ENCODE data around the gene NR2F6.

Gene NR2F6

DNA sequence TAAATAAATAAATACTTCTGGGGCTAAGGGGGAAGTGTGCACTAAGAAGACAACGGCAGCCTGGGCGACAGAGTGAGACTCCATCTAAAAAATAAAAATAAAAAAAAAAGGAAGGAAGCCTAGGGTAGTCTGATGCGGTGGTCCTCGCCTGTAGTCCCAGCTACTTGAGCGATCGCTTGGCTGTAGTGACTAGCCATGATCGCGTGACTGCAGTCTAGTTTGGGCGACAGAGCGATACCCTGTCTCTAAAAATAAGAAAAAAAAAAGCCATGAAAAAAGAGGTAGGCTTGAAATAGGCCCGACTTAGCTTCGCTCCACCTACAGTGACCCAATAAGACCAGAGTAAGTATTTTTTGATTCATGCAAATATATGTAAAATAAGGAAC, 20.9 kb upstream of the NR2F6 start:
- Histone ChIP-seq H3K27ac (ENCODE audit: extremely low read depth, low read depth, low read length) (no peak overlapping the region), H3K36me3 (ENCODE audit: control insufficient read depth in 2 of 2, insufficient read depth in 1 of 2, low read length in 2 of 2) (peaks cover 8 to 18% of the 10 kb centered on the region in 2 experiments; a peak in 2 of 3 replicates), H3K9me3 (ENCODE audit: control insufficient read depth, insufficient read depth, low read depth, low read length) (no peaks in the 10 kb centered on the region), H3K4me1 (ENCODE audit: control insufficient read depth, insufficient read depth, low read length) (no peaks in the 10 kb centered on the region), H3K4me3 (ENCODE audit: low read depth, low read length) (no peak overlapping the region)
- ChIA-PET POLR2A (interaction anchor here (0.6 to 2.5 kb wide), 22 partner anchors 9 to 681 kb away, joined by 3 to 23 read pairs (median 4); partner anchors contain the start of genes ABHD8, ANKLE1, CCDC124 and DDA1), CTCF (interaction anchor here (0.6 to 5.5 kb wide), 6 partner anchors 8 to 290 kb away, joined by 3 to 37 read pairs (median 6); partner anchors contain the start of genes ANKLE1, HAUS8 and MYO9B)
- no peak for TF ChIP-seq ZNF837 (tag by site-specific recombination; IDR thresholded peaks at IDR 0.05)
- TF ChIP-seq ZNF335 (tag by site-specific recombination; conservative IDR thresholded peaks at IDR 0.05) = peak; percentile 61

- Histone ChIP-seq H3K4me3 (ENCODE audit: low read depth, low read length) (no peak overlapping the region), H3K9me3 (ENCODE audit: control insufficient read depth, insufficient read depth, low read depth, low read length) (no peaks in the 10 kb centered on the region), H3K36me3 (ENCODE audit: control insufficient read depth in 2 of 2, insufficient read depth in 1 of 2, low read length in 2 of 2) (peaks cover 6 to 12% of the 10 kb centered on the region in 2 experiments; a peak in 2 of 3 replicates), H3K4me1 (ENCODE audit: control insufficient read depth, insufficient read depth, low read length) (no peaks in the 10 kb centered on the region), H3K27ac (ENCODE audit: extremely low read depth, low read depth, low read length) (no peak overlapping the region)
- no peak for TF ChIP-seq RBAK (tag by site-specific recombination; IDR thresholded peaks at IDR 0.05)
- TF ChIP-seq ZNF529 (tag by site-specific recombination; IDR thresholded peaks at IDR 0.05; ENCODE audit: insufficient replicate concordance) = no peak
- TF ChIP-seq ZNF747 (tag by site-specific recombination; IDR thresholded peaks at IDR 0.05) = no peak
- TF ChIP-seq ZFP3 (tag by site-specific recombination; IDR thresholded peaks at IDR 0.05; ENCODE audit: low read depth) = no peak
- no peak for TF ChIP-seq ZNF629 (tag by site-specific recombination; IDR thresholded peaks at IDR 0.05)
- TF ChIP-seq ZBTB26 (tag by site-specific recombination; optimal IDR thresholded peaks at IDR 0.05) = no peak
- TF ChIP-seq ZNF221 (tag by site-specific recombination; IDR thresholded peaks at IDR 0.05; ENCODE audit: borderline replicate concordance) = no peak
- TF ChIP-seq, protein P1, sequence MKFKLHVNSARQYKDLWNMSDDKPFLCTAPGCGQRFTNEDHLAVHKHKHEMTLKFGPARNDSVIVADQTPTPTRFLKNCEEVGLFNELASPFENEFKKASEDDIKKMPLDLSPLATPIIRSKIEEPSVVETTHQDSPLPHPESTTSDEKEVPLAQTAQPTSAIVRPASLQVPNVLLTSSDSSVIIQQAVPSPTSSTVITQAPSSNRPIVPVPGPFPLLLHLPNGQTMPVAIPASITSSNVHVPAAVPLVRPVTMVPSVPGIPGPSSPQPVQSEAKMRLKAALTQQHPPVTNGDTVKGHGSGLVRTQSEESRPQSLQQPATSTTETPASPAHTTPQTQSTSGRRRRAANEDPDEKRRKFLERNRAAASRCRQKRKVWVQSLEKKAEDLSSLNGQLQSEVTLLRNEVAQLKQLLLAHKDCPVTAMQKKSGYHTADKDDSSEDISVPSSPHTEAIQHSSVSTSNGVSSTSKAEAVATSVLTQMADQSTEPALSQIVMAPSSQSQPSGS (tag by site-specific recombination; IDR thresholded peaks at IDR 0.05; ENCODE audit: low read depth) = no peak
- TF ChIP-seq ZNF701 (tag by site-specific recombination; IDR thresholded peaks at IDR 0.05) = no peak
- TF ChIP-seq ZNF10 (tag by site-specific recombination; IDR thresholded peaks at IDR 0.05) = no peak
- TF ChIP-seq PBX3 (CRISPR knock-in tag; IDR thresholded peaks at IDR 0.05) = no peak
- TF ChIP-seq ZNF549 (tag by site-specific recombination; IDR thresholded peaks at IDR 0.05) = no peak
- no peak for TF ChIP-seq ZNF426 (tag by site-specific recombination; IDR thresholded peaks at IDR 0.05)
- TF ChIP-seq SCRT2 (tag by site-specific recombination; IDR thresholded peaks at IDR 0.05) = no peak
- ChIA-PET POLR2A (interaction anchor here (0.6 to 2.5 kb wide), 5 partner anchors 29 to 725 kb away, joined by 3 to 16 read pairs (median 5); partner anchors contain the start of genes MRPL34 and OCEL1), CTCF (interaction anchor here (1.1 to 5.5 kb wide), 4 partner anchors 7 to 31 kb away, joined by 3 to 37 read pairs (median 6); partner anchors contain the start of gene ANKLE1)
Observed at GRCh38 chr19:17266026-17266425, 20.3 kb upstream of the NR2F6 start.

- H3K9me3 ChIP-seq (ENCODE audit: control insufficient read depth, insufficient read depth, low read depth, low read length) = no peaks in the 10 kb centered on the region
Observed at GRCh38 chr19:17264641-17264979, 18.9 kb upstream of the NR2F6 start, which contains the start of gene USHBP1. USHBP1 (minus strand) TSS chr19:17264745; CDS start chr19:17264299, 446 bp downstream.

More at GRCh38 chr19:17264641-17264979, 18.9 kb upstream of the NR2F6 start, which contains the start of gene USHBP1:
- Histone ChIP-seq H3K4me1 (ENCODE audit: control insufficient read depth, insufficient read depth, low read length) (no peaks in the 10 kb centered on the region), H3K27ac (ENCODE audit: extremely low read depth, low read depth, low read length) (no peak within 1 kb of the TSS), H3K36me3 (ENCODE audit: control insufficient read depth in 2 of 2, insufficient read depth in 1 of 2, low read length in 2 of 2) (peaks cover 4 to 5% of the 10 kb centered on the region in 2 experiments; a peak in 2 of 3 replicates), H3K4me3 (ENCODE audit: low read depth, low read length) (no peak within 1 kb of the TSS)
- CTCF ChIA-PET = interaction anchor here (0.6 to 5.5 kb wide), 5 partner anchors 8 to 71 kb away, joined by 3 to 37 read pairs (median 5); partner anchors contain the start of genes ANKLE1 and USE1
- POLR2A ChIA-PET = interaction anchor here (1.0 kb wide), 1 partner anchor 49 kb away, joined by 3 read pairs; the partner anchor contains the start of gene USE1
- TF ChIP-seq ZNF211 (tag by site-specific recombination; IDR thresholded peaks at IDR 0.05; ENCODE audit: low read depth) (no peak), ZNF510 (tag by site-specific recombination; IDR thresholded peaks at IDR 0.05; ENCODE audit: insufficient replicate concordance) (no peak), ZBTB8A (tag by site-specific recombination; IDR thresholded peaks at IDR 0.05) (no peak)

Measured in HEK293 (cell line).